Coronary artery (tissue), 2 donors: ENCODE data around the gene PXDN.

ENCODE experiments used
- DNase-seq: peaks from one replicate; pipeline ENCODE4 v3.0.0-alpha.2; 2017; ENCODE audit warnings: low spot score
- H3K27ac ChIP-seq, 2 donors: fragments of 200-600 bp; sonication (generic); one replicate each; pipeline ENCODE4 v1.5.1; 2016 to 2019
- H3K4me3 ChIP-seq: fragments of 200-600 bp; sonication (generic); 2 replicates; pipeline ENCODE4 v1.5.1; 2016; ENCODE audit warnings: mild to moderate bottlenecking, moderate library complexity
- CTCF ChIP-seq: fragments of 200-600 bp; sonication (generic); IDR thresholded peaks from one replicate; pipeline ENCODE4 v1.5.1; 2019; ENCODE audit warnings: antibody characterized with exemption

The PXDN gene

GRCh38 chr2:1686784-1687105 lies 57.6 kb downstream of the PXDN start:
- TF ChIP-seq CTCF, result no peak
- DNase-seq, result no peak
- Histone ChIP-seq H3K4me3 (no peak overlapping the region), H3K27ac (no peak overlapping the region)

GRCh38 chr2:1685957-1686783 lies 58.1 kb downstream of the PXDN start:
- Histone ChIP-seq H3K27ac (peak overlapping the region in 1 of 2 donors; percentile 13), H3K4me3 (no peak overlapping the region)
- DNase-seq, result no peak
- TF ChIP-seq CTCF, result no peak

GRCh38 chr2:1685078-1685956 lies 59.0 kb downstream of the PXDN start:
- Histone ChIP-seq H3K27ac (peak overlapping the region in 1 of 2 donors; percentile 13), H3K4me3 (no peak overlapping the region)
- no peak for DNase-seq
- no peak for TF ChIP-seq CTCF

- TF ChIP-seq CTCF, result no peak
- Histone ChIP-seq H3K27ac (no peak overlapping the region), H3K4me3 (no peak overlapping the region)
- no peak for DNase-seq
Measured at GRCh38 chr2:1683297-1683696, 61.0 kb downstream of the PXDN start.

GRCh38 chr2:1682181-1682440 lies 62.2 kb downstream of the PXDN start:
- no peak for DNase-seq
- TF ChIP-seq CTCF, result no peak
- Histone ChIP-seq H3K27ac (no peak overlapping the region), H3K4me3 (no peak overlapping the region)

- no peak for DNase-seq
- no peak for TF ChIP-seq CTCF
- Histone ChIP-seq H3K4me3 (no peak overlapping the region), H3K27ac (no peak overlapping the region)
Measured at GRCh38 chr2:1681323-1682180, 62.8 kb downstream of the PXDN start.
